GDM1 (cell line): ENCODE data around the gene RHOJ.
"Not testable (repeated sequence)": the region's sequence is repeated elsewhere in the genome, so short reads cannot be mapped to it uniquely, and the experiment has no call there.

ENCODE experiments used
- DNase-seq: peaks from one replicate; lab custom pipeline; 2025; lab: John Stamatoyannopoulos, UW

RHOJ gene

GRCh38 chr14:63204407-63205043 lies at the start of gene RHOJ:
Gene RHOJ (plus strand): TSS chr14:63204443. CDS start chr14:63204870, 427 bp downstream.
- no peak for DNase-seq

- DNase-seq, result no peak
Observed at GRCh38 chr14:63155511-63156185, 48.6 kb upstream of the RHOJ start.

GRCh38 chr14:63157195-63157594 lies 47.0 kb upstream of the RHOJ start:
- DNase-seq, result no peak

- no peak for DNase-seq
Observed at GRCh38 chr14:63163306-63163705, 40.9 kb upstream of the RHOJ start.

GRCh38 chr14:63164108-63164683 lies 40.0 kb upstream of the RHOJ start:
- DNase-seq, result no peak

- not testable (repeated sequence) for DNase-seq
Observed at GRCh38 chr14:63165267-63165666, 39.0 kb upstream of the RHOJ start.

GRCh38 chr14:63167044-63167443 lies 37.2 kb upstream of the RHOJ start:
- no peak for DNase-seq

GRCh38 chr14:63174760-63175191 lies 29.5 kb upstream of the RHOJ start:
- no peak for DNase-seq

- no peak for DNase-seq
Observed at GRCh38 chr14:63175531-63175930, 28.7 kb upstream of the RHOJ start.

GRCh38 chr14:63178912-63179311 lies 25.3 kb upstream of the RHOJ start:
- DNase-seq, result no peak

- no peak for DNase-seq
Observed at GRCh38 chr14:63179383-63179782, 24.9 kb upstream of the RHOJ start.

GRCh38 chr14:63180011-63180410 lies 24.2 kb upstream of the RHOJ start:
- DNase-seq, result no peak

GRCh38 chr14:63182968-63183367 lies 21.3 kb upstream of the RHOJ start:
- DNase-seq, result no peak

- DNase-seq, result no peak
Observed at GRCh38 chr14:63186453-63186852, 17.8 kb upstream of the RHOJ start.

- no peak for DNase-seq
Observed at GRCh38 chr14:63191211-63191610, 13.0 kb upstream of the RHOJ start.

GRCh38 chr14:63192085-63192484 lies 12.2 kb upstream of the RHOJ start:
- DNase-seq, result no peak

- no peak for DNase-seq
Observed at GRCh38 chr14:63193236-63193635, 11.0 kb upstream of the RHOJ start.

- no peak for DNase-seq
Observed at GRCh38 chr14:63200035-63200740, 4.1 kb upstream of the RHOJ start.

GRCh38 chr14:63200767-63201166 lies 3.5 kb upstream of the RHOJ start:
- no peak for DNase-seq

GRCh38 chr14:63203015-63203414 lies 1.2 kb upstream of the RHOJ start:
- DNase-seq, result no peak

- no peak for DNase-seq
Observed at GRCh38 chr14:63203618-63204406, 431 bp upstream of the RHOJ start.

GRCh38 chr14:63205044-63205575 lies 867 bp downstream of the RHOJ start:
- no peak for DNase-seq
